ENCODE data around the gene NAALADL2. TPM values are rescaled to one million over a fixed set of nuclear protein-coding genes. Genes with fewer than 3 reads are reported as not detected.

The NAALADL2 gene
- total RNA-seq, 2 experiments from 2014 or later: 0.30 to 1.2 TPM

DNA sequence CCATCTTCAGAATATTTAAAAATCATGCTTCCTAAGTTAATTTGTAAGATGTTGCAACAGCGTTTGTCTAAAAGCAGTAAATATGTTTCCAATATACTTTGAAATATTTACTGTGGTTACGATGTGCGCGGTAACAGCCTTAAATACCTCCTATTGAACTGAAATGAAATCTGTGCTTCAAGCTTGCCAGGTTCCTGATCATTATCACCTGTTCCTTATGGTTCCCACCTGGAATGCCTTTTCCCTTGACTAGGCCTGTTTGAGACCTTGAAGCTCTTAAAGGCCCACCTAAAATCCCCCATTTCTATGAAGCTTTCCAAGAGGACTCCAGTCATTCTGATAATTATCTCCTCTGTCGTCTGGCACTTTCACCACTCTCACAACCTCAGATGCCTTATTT lies 146.7 kb downstream of the NAALADL2 start:
- no peaks in the 10 kb centered on the region for H3K9me3 ChIP-seq (ENCODE audit: control insufficient read depth in 1 of 2, insufficient read depth in 1 of 2, low read length in 2 of 2)
- no peaks in the 10 kb centered on the region for H3K27me3 ChIP-seq (ENCODE audit: control insufficient read depth in 1 of 2, insufficient read depth in 2 of 2, low read length in 2 of 2)
- TF ChIP-seq, protein P1, sequence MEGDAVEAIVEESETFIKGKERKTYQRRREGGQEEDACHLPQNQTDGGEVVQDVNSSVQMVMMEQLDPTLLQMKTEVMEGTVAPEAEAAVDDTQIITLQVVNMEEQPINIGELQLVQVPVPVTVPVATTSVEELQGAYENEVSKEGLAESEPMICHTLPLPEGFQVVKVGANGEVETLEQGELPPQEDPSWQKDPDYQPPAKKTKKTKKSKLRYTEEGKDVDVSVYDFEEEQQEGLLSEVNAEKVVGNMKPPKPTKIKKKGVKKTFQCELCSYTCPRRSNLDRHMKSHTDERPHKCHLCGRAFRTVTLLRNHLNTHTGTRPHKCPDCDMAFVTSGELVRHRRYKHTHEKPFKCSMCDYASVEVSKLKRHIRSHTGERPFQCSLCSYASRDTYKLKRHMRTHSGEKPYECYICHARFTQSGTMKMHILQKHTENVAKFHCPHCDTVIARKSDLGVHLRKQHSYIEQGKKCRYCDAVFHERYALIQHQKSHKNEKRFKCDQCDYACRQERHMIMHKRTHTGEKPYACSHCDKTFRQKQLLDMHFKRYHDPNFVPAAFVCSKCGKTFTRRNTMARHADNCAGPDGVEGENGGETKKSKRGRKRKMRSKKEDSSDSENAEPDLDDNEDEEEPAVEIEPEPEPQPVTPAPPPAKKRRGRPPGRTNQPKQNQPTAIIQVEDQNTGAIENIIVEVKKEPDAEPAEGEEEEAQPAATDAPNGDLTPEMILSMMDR (IDR thresholded peaks at IDR 0.05): no peak
- no peak overlapping the region for H3K27ac ChIP-seq (ENCODE audit: low read depth in 1 of 2, low read length in 2 of 2)
- Mint-ChIP-seq H3K9me3 (peaks cover 6% of the 10 kb centered on the region), H3K36me3 (ENCODE audit: low read depth) (no peaks in the 10 kb centered on the region), H3K27me3 (no peaks in the 10 kb centered on the region), H3K4me3 (no peak overlapping the region), H3K27ac (no peak overlapping the region), H3K4me1 (ENCODE audit: low read depth) (no peaks in the 10 kb centered on the region)
- H3K4me1 ChIP-seq (ENCODE audit: insufficient read depth, low read length): no peaks in the 10 kb centered on the region
- no peak overlapping the region for H3K4me3 ChIP-seq (ENCODE audit: low read length)
- CTCF ChIA-PET: no interaction called here
- DNase-seq (no peak), ATAC-seq (ENCODE audit: poor library complexity) (no peak)
- intact Hi-C loops (cut with DNase I, micrococcal nuclease): no loop called here
- POLR2A ChIA-PET: no interaction called here
- H3K36me3 ChIP-seq (ENCODE audit: insufficient read depth, low read length): no peaks in the 10 kb centered on the region

DNA sequence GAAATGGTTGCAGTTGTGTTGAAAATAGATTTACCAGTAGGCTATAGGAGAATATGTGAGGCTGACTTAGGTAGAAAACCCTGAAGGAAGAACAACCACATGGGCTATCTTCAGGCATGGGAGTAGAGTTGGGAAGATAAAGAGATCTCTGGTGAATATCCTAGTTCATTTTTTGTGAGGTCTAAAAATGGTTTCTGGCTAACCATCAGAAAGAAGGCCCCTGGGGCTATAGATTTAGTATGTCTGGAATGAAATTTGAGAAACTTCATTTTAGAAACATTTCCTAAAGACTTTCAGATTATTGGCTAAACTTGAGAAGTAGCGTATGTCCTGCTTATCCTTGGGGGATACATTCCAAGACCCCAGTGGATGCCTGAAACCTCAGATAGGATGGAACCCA lies 148.2 kb downstream of the NAALADL2 start:
- H3K9me3 Mint-ChIP-seq: peaks cover 6% of the 10 kb centered on the region
- TF ChIP-seq, protein P1 (IDR thresholded peaks at IDR 0.05): no peak
- H3K4me1 ChIP-seq (ENCODE audit: insufficient read depth, low read length): no peaks in the 10 kb centered on the region
- no peaks in the 10 kb centered on the region for H3K9me3 ChIP-seq (ENCODE audit: control insufficient read depth in 1 of 2, insufficient read depth in 1 of 2, low read length in 2 of 2)
- no peak overlapping the region for H3K4me3 ChIP-seq (ENCODE audit: low read length)
- intact Hi-C loops (cut with DNase I, micrococcal nuclease): no loop called here
- H3K36me3 Mint-ChIP-seq (ENCODE audit: low read depth): no peaks in the 10 kb centered on the region
- no peak overlapping the region for H3K27ac ChIP-seq (ENCODE audit: low read depth in 1 of 2, low read length in 2 of 2)
- ATAC-seq (ENCODE audit: poor library complexity) (no peak), DNase-seq (no peak)
- H3K27ac Mint-ChIP-seq: no peak overlapping the region
- no peaks in the 10 kb centered on the region for H3K4me1 Mint-ChIP-seq (ENCODE audit: low read depth)
- H3K36me3 ChIP-seq (ENCODE audit: insufficient read depth, low read length): no peaks in the 10 kb centered on the region
- no peaks in the 10 kb centered on the region for H3K27me3 ChIP-seq (ENCODE audit: control insufficient read depth in 1 of 2, insufficient read depth in 2 of 2, low read length in 2 of 2)
- ChIA-PET CTCF (no interaction called here), POLR2A (no interaction called here)
- no peaks in the 10 kb centered on the region for H3K27me3 Mint-ChIP-seq
- no peak overlapping the region for H3K4me3 Mint-ChIP-seq

DNA sequence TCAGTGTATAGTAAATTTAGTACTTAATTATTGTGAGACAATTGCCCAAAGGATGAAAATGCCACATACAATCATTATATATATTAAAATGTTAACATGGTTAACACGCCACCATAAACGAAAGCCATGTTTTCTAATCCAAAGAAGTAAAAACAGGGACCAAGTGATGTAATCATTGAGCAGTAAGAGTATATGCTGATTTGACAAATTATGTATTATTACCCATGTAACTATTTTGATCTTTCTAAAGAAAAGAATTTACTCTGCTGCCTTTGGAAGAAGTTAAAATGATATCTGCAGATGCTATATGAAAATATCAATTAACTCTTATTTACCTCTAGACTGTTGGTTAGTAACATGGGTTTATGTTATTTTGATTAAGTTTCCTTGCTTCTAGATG lies 150.2 kb downstream of the NAALADL2 start:
- Mint-ChIP-seq H3K27me3 (no peaks in the 10 kb centered on the region), H3K36me3 (ENCODE audit: low read depth) (no peaks in the 10 kb centered on the region), H3K4me3 (no peak overlapping the region), H3K9me3 (peaks cover 4% of the 10 kb centered on the region), H3K4me1 (ENCODE audit: low read depth) (no peaks in the 10 kb centered on the region), H3K27ac (no peak overlapping the region)
- TF ChIP-seq, protein P1 (IDR thresholded peaks at IDR 0.05): no peak
- ATAC-seq (ENCODE audit: poor library complexity) (no peak), DNase-seq (no peak)
- H3K4me3 ChIP-seq (ENCODE audit: low read length): no peak overlapping the region
- no peaks in the 10 kb centered on the region for H3K27me3 ChIP-seq (ENCODE audit: control insufficient read depth in 1 of 2, insufficient read depth in 2 of 2, low read length in 2 of 2)
- no peaks in the 10 kb centered on the region for H3K9me3 ChIP-seq (ENCODE audit: control insufficient read depth in 1 of 2, insufficient read depth in 1 of 2, low read length in 2 of 2)
- H3K4me1 ChIP-seq (ENCODE audit: insufficient read depth, low read length): no peaks in the 10 kb centered on the region
- H3K27ac ChIP-seq (ENCODE audit: low read depth in 1 of 2, low read length in 2 of 2): no peak overlapping the region
- no peaks in the 10 kb centered on the region for H3K36me3 ChIP-seq (ENCODE audit: insufficient read depth, low read length)
- ChIA-PET CTCF (no interaction called here), POLR2A (no interaction called here)
- intact Hi-C loops (cut with DNase I, micrococcal nuclease): no loop called here

Measured in CD4-positive, alpha-beta T cell (primary cell).